ENCODE measurements around the gene HEXD.
"Not testable (repeated sequence)": the region's sequence is repeated elsewhere in the genome, so short reads cannot be mapped to it uniquely, and the experiment has no call there.

The HEXD gene

GRCh38 chr17:82457073-82457928, 39.2 kb downstream of the HEXD start:
- no peak for DNase-seq (ENCODE audit: low read depth in 4 of 4, low spot score in 1 of 4)

DNA sequence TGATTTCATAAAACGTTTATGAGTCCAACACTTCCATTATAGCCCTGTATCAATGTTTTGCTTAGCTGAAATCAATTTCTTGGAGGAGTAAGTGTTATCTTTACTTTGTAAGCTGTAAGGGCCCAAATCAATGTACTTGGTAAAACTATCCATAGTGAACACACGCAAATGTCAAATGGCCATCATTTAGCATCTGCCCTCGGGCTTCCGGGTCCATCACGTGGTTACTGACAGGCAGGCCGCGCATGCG, 39.7 kb downstream of the HEXD start:
- no peak for DNase-seq (ENCODE audit: low read depth in 4 of 4, low spot score in 1 of 4)

- DNase-seq (ENCODE audit: low read depth in 4 of 4, low spot score in 1 of 4): peak; percentile 79 to 96 (median 86)
These were observed 40.2 kb downstream of the HEXD start, which contains the start of gene NARF for GRCh38 chr17:82458179-82458884. Gene NARF, plus strand, starts transcription at chr17:82458741. Its CDS starts 63 bp downstream, at chr17:82458804.

GRCh38 chr17:82458885-82459424, 40.8 kb downstream of the HEXD start:
- DNase-seq (ENCODE audit: low read depth in 4 of 4, low spot score in 1 of 4): no peak

GRCh38 chr17:82459936-82460335, 41.8 kb downstream of the HEXD start:
- DNase-seq (ENCODE audit: low read depth in 4 of 4, low spot score in 1 of 4): not testable (repeated sequence)

GRCh38 chr17:82461827-82462524, 43.8 kb downstream of the HEXD start:
- no peak for DNase-seq (ENCODE audit: low read depth in 4 of 4, low spot score in 1 of 4)

DNA sequence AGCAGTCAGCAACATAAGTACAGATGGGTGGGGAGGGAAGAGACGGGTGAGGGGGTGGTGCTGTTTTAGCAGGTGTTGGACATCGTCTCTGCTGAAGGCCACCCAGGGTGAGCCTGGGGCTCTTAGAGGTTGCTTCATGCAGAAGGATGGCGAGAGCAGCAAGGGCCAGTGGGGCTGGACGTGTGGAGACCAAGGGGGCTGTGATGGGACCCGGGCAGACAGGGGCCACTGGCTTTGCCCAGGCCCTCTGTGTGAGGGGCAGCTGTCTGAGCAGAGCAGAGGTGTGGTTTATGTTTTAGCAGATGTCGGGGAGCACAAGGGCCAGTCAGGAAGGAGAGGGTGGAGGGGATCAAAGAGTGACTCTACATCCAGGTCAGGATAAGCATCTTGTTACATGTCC, 45.2 kb downstream of the HEXD start:
- no peak for DNase-seq (ENCODE audit: low read depth in 4 of 4, low spot score in 1 of 4)

GRCh38 chr17:82463925-82464566, 45.9 kb downstream of the HEXD start:
- DNase-seq (ENCODE audit: low read depth in 4 of 4, low spot score in 1 of 4): no peak

DNA sequence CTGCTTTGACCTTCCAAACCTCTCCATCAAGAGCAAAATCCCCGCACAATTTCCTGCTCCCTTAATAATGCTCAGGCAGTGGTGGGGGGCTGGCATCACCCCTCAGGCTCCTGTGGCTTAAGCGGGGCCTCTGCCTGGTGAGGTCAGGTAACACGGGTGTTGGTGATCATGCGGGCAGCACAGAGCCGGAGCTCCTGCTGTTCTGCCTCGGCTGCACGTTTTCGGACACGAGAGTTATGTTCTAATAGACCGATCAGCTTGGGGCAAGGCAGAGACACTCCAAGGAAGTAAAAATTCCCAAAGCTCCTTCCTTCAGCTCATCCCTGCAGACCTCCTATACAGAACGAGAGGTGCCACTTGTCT, 46.4 kb downstream of the HEXD start:
- DNase-seq (ENCODE audit: low read depth in 4 of 4, low spot score in 1 of 4): no peak

DNA sequence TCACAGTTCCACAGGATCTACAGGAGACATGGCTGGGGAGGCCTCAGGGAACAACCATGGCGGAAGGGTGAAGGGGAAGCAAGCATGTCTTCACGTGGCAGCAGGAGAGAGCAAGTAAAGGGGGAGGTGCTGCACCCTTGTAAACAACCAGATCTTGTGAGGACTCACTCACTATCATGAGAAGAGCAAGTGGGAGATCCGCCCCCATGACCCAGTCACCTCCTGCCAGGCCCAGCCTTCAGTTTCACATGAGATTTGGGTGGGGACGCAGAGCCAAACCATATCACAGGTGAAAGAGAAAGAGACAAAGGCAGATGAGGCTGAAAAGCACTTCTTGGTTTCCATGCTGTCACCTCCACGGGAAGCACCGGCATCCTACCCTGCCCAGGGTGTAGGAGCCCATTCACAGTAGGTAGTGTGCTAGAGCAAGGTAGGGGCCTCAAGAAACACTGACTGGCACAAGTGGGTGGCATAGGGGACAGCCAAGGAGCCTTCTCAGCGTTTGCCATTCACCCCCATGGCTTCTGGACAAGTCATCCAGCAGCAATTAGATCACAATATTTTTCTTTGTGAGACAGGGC, 47.0 kb downstream of the HEXD start:
- DNase-seq (ENCODE audit: low read depth in 4 of 4, low spot score in 1 of 4): no peak

DNA sequence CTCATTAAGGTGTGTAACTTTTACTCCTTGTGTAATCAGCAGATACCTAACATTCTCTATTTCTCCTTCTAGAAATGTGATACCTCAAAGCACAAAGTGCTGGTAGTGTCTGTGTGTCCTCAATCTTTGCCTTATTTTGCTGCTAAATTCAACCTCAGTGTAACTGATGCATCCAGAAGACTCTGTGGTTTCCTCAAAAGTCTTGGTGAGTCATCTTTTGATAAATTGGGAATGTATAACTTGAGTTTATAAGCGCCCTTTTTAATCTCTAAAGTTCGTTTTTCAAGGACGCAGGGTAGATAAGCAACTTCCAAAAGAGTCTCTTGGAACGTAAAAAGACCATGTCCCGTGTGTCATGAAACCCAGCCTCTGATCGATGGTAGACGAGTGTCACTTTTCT, 50.5 kb downstream of the HEXD start:
- no peak for DNase-seq (ENCODE audit: low read depth in 4 of 4, low spot score in 1 of 4)

GRCh38 chr17:82470065-82470464, 51.9 kb downstream of the HEXD start:
- DNase-seq (ENCODE audit: low read depth in 4 of 4, low spot score in 1 of 4): no peak

DNA sequence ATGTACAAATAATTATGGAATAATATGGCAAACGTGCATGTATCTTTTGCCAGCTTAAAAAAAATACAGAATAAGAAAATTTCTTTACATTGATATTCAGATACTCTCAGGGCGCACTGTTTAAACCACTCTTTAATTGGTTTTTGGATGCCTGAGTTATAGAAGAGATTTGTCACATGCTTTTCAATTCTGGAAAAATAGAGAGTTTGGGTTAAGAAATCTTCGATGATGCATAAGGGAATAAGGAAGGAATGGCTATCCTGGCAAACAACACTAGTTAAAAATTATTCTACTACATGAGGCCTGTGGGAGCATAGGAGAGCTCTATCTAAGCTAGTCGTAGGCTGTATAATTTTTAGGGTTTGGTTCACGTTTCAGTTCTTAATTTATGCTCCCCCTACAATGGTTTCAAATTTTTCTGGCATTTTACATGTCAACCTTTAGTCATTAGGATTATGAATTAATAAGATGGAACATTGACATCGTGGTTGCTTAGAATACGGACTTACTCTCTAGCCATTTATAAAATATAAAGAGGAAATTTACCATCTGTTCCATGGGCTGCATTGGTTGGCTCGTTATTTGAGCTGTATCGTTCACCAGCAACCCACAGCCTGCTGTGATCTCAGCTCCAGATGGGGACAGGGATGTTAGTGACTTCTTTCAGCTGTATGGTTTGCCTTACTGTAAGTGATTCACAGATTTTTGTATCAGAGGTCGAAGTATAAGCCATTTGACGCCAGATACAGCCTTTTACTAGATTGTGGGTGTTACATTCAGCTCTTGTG, 56.3 kb downstream of the HEXD start:
- no peak for DNase-seq (ENCODE audit: low read depth in 4 of 4, low spot score in 1 of 4)

DNA sequence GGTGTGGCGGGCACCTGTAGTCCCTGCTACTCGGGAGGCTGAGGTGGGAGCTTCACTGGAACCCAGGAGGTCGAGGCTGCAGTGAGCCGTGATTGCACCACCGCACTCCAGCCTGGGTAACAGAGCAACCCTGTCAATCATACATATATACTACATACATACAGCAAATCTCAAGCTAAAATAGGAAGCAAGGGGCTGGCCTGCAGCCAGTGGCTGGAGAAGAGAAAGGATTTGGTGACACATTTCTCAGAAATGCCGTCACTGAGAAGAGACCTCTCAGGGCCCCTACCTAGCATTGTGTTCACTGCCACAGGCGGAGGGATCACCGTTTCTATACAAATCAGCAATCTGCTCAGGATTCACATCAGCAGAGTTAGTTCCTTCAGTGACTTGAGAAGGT, 57.3 kb downstream of the HEXD start:
- DNase-seq (ENCODE audit: low read depth in 4 of 4, low spot score in 1 of 4): no peak

DNA sequence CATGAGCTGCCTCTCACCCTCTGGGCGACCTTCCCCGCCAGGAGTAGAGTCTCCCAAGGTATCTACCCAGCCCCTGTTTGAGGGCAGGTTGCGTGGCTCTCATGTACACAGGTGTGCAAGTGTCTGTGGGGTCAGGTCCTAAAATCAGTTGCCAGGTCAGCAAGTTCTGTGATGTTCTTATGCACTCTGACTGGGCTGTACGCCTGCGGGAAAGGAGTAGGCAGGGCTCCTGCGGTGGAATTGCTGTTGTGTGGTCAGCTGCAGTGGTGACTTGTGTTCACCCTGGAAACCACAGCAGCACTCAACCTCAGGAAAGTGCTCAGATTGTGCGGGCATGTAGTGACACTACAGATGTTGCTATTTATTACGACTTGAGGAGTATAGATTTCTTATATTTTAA, 59.8 kb downstream of the HEXD start:
- no peak for DNase-seq (ENCODE audit: low read depth in 4 of 4, low spot score in 1 of 4)

- no peak for DNase-seq (ENCODE audit: low read depth in 4 of 4, low spot score in 1 of 4)
These were observed 61.5 kb downstream of the HEXD start for GRCh38 chr17:82479602-82480001.

DNA sequence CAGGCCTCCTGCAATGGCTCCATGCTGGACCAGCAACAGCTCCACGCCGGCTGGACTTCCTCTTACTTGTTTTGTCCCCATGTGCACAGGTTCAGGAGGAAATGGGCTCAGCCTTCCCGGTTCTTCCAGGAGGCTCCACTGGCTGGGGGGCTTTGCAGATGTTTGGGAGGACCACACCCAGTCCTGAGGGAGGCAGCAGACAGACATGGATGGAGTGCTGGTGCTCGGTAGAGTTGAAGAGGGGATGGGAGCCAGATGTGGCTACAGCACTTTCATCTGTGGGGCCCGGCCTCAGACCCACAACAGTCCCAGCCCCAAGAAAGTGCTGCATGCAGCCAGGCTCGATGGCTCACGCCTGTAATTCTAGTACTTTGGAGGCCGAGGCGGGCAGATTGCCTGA, 62.2 kb downstream of the HEXD start:
- DNase-seq (ENCODE audit: low read depth in 4 of 4, low spot score in 1 of 4): no peak

DNA sequence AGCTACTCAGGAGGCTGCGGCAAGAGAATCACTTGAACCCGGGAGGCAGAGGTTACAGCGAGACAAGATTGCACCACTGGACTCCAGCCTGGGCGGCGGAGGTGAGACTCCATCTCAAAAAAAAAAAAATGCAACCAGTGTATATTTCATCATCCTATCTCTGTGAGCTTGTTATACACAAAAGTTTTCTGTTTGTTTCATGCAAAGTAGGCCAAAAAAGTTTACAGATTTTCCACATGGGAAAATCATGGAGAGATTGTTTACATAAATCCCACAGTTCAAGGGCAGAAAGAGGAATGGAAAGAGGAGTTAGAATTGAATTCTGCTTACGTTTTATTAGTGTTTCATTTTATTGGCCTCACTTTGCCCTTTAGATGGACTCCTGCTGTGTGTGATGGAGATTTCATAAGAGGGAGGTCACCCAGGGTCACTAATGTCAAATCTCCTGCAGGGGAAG, 65.1 kb downstream of the HEXD start:
- DNase-seq (ENCODE audit: low read depth in 4 of 4, low spot score in 1 of 4): no peak

DNA sequence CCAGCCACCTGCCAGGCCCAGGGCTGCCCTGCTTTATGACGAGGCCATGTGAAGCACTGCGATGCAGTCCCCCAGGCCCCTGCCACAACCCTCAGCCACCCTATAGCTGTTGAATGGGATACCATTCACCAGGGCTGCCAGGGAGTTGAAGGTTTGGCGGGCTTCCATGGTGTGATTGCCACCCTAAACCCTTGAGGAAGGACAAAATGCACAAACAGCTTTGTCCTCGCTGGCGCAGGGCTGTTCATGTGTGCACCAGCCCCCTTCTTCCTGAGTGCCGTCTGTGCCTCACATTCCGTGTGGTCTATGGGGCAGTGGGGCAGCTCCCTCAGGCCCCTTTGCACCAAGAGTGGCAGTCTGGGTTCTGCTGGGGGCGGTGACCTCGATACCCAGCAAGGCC, 65.7 kb downstream of the HEXD start:
- no peak for DNase-seq (ENCODE audit: low read depth in 4 of 4, low spot score in 1 of 4)

Measured in stimulated activated CD4-positive, alpha-beta T cell treated with anti-CD3 and anti-CD28 coated beads, Interleukin-1b, Interleukin-23, amount 100 ng/mL, for 24 hours (primary cell).